ACHN (cell line): ENCODE results near the gene DCST1.
A peak's percentile ranks its signal among the peaks of the same experiment; 100 is the strongest.

Experiments
- DNase-seq: peaks from one replicate; pipeline ENCODE4 v3.0.0-alpha.2; 2015
- in situ Hi-C: cut with HindIII; loops from 2 replicates; pipeline ENCODE4 v1.10.0; 2017; ENCODE audit warnings: low sequenced_read_pairs, low pct_ligation_motif_present, low pct_unique_long_range_greater_than_20kb

The DCST1 gene

DNA sequence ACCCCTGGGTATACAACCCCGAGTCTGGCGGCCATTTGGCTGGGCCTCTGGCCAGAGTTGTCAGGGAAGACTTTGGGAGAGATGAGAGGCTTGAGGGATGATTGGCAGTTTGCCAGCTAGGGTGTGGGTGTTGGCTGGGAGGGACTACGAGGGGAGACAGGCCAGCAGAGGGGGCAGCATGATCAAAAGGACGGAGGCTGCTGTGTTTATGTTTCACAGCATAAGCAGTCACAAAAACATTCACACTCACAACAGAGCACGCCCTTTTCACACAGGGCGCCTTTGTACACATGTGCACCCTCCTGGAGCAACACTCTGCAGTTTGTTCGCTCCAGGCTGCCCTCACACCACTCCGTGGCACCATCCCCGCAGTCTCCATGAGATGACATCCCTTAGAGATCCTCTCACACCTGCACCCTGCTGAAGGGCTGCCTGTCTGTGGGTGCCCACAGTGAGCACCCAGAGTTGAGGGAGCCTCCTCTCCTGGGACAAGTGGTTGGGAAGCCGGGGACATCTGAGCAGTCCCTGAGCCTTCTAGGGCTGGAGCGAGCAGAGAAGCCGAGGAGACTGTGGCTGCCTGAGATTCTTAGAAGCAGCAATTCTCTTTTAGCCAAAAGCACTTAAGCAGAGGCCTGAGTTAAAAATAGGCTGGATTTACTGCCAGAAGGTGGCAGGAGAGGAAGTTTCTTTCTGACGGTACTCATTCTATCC lies 60.4 kb downstream of the DCST1 start:
- in situ Hi-C loops, result no loop called here
- DNase-seq, result peak; percentile 52

- in situ Hi-C loops, result no loop called here
These were observed 61.0 kb downstream of the DCST1 start for GRCh38 chr1:155094622-155094948.

GRCh38 chr1:155099331-155099730 lies 65.7 kb downstream of the DCST1 start:
- in situ Hi-C loops, result no loop called here
- DNase-seq, result no peak

More at GRCh38 chr1:155094622-155094948, 61.0 kb downstream of the DCST1 start:
- DNase-seq, result no peak
